H1 (cell line): ENCODE data around the gene SLC28A1. TPM values are rescaled to one million over a fixed set of nuclear protein-coding genes. Genes with fewer than 3 reads are reported as not detected.

Experiments used
- CBX8 ChIP-seq: fragments of 300-800, 300-1000 bp; sonication (generic); IDR thresholded peaks from 2 replicates; pipeline ENCODE4 v1.7.1; 2016; ENCODE audit warnings: low read depth, low read length, borderline replicate concordance
- CHD7 ChIP-seq: fragments of 300-600 bp; sonication (generic); IDR thresholded peaks from 2 replicates; pipeline ENCODE4 v1.7.1; 2012; ENCODE audit warnings: low read length, moderate library complexity, mild to moderate bottlenecking, inconsistent platforms; ENCODE audit not compliant: insufficient replicate concordance
- KDM1A ChIP-seq: fragments of 200-600, 300-600 bp; sonication (generic); IDR thresholded peaks from 2 replicates; pipeline ENCODE4 v1.7.1; 2016; ENCODE audit warnings: mild to moderate bottlenecking, low read length, borderline replicate concordance
- NANOG ChIP-seq: IDR thresholded peaks from 2 replicates; pipeline ENCODE4 v1.6.1; 2011; ENCODE audit warnings: low read length, low read depth, mild to moderate bottlenecking, inconsistent platforms; ENCODE audit not compliant: insufficient read depth, poor library complexity, severe bottlenecking
- RFX5 ChIP-seq: IDR thresholded peaks from 2 replicates; pipeline ENCODE4 v1.6.1; 2011; ENCODE audit warnings: low read depth, low read length, improper control_type of control experiment, borderline replicate concordance
- USF2 ChIP-seq: IDR thresholded peaks from 2 replicates; pipeline ENCODE4 v1.6.1; 2011; ENCODE audit warnings: low read length, improper control_type of control experiment
- polyA plus RNA-seq, 7 experiments: library from polyadenylated mRNA; depleted of rRNA in 3 of 7; stranded (reverse) in 5 of 7; unstranded in 2 of 7; fragments of >200 nt in 5 of 7; fragments of 200-250 nt in 2 of 7; gene quantifications; 1 replicate in 5 of 7; 2 replicates in 1 of 7; 4 replicates in 1 of 7; pipeline versions ENCODE4 v1.2.1 to v1.2.3, GENCODE V29; 2011 to 2013; ENCODE audit warnings: missing spikeins in 2 of 7, mixed read lengths in 2 of 7
- total RNA-seq: library from RNA; stranded (reverse); fragmentation: NEBNext Ultra II Directional; extraction: Animal tissue kit (Norgen Biotek cat#: 25700); gene quantifications from 2 replicates; pipeline ENCODE4 v1.2.1, GENCODE V29; 2021

The SLC28A1 gene
- total and polyA plus RNA-seq, 2 of the 8 experiments (the other 6 are each of a cell fraction or from before 2014, with no cell fraction given), result 0.09 TPM; not detected in 1

- TF ChIP-seq CHD7 (no peak), KDM1A (no peak), USF2 (no peak), RFX5 (no peak), CBX8 (no peak), NANOG (no peak)
Measured at GRCh38 chr15:84922530-84922929, 38.1 kb downstream of the SLC28A1 start (continued).
